Left ventricle myocardium inferior (tissue), 1 donor: ENCODE results near the gene GLG1. TPM values are rescaled to one million over a fixed set of nuclear protein-coding genes. Genes with fewer than 3 reads are reported as not detected.

Source experiments
- DNase-seq: peaks from one replicate; pipeline ENCODE4 v3.0.0-alpha.2; 2020
- H3K27ac ChIP-seq: fragments of 200-600 bp; replicated peaks from 2 replicates; pipeline ENCODE4 v1.8.0; 2021
- H3K27me3 ChIP-seq: fragments of 200-600 bp; 2 replicates; pipeline ENCODE4 v1.8.0; 2021; ENCODE audit warnings: low read depth
- H3K36me3 ChIP-seq: fragments of 200-600 bp; 2 replicates; pipeline ENCODE4 v1.8.0; 2021
- H3K4me1 ChIP-seq: fragments of 200-600 bp; 2 replicates; pipeline ENCODE4 v1.8.0; 2021
- H3K4me3 ChIP-seq: fragments of 200-600 bp; 2 replicates; pipeline ENCODE4 v1.8.0; 2021; ENCODE audit warnings: mild to moderate bottlenecking, moderate library complexity
- H3K9me3 ChIP-seq: fragments of 200-600 bp; replicated peaks from 2 replicates; pipeline ENCODE4 v1.8.0; 2021
- intact Hi-C: fragments of 100-400 bp; cut with micrococcal nuclease; formaldehyde crosslinking; loops from one replicate; pipeline ENCODE4 v1.11.0; 2022
- total RNA-seq: library from RNA; stranded (reverse); fragmentation: NEBNext Ultra II Directional; extraction: Animal tissue kit (Norgen Biotek cat#: 25700); gene quantifications from one replicate; pipeline ENCODE4 v1.2.1, GENCODE V29; 2021
- TF ChIP-seq, protein P1 (sequence below): fragments of 200-600 bp; IDR thresholded peaks from 2 replicates; pipeline ENCODE4 v1.8.0; 2021; ENCODE audit warnings: antibody characterized with exemption, mild to moderate bottlenecking, borderline replicate concordance
- donor health status: DM: no; HTN: yes; CAD: no; lungs with severe emphysema.

Gene GLG1
- total RNA-seq, 1 donor from 2014 or later: 72.7 TPM

DNA sequence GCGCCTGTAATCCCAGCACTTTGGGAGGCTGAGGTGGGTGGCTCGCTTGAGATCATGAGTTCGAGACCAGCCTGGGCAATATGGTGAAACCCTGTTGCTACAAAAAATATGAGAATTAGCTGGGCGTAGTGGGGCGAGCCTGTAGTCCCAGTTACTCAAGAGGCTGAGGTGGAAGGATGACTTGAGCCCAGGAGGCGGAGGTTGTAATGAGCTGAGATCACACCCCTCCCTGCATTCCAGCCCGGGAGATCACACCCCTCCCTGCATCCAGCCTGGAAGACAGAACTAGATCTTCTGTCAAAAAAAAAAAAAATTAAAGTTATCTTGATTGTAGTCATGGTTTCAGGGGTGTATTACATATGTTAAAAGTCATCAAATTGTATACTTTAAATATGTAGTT, 26.8 kb upstream of the GLG1 start:
- intact Hi-C loops: no loop called here
- no peak for DNase-seq
- H3K9me3 ChIP-seq: no peaks in the 10 kb centered on the region
- no peak overlapping the region for H3K4me3 ChIP-seq
- H3K36me3 ChIP-seq: peaks cover 96% of the 10 kb centered on the region
- no peaks in the 10 kb centered on the region for H3K27me3 ChIP-seq
- H3K4me1 ChIP-seq: no peaks in the 10 kb centered on the region
- TF ChIP-seq, protein P1, sequence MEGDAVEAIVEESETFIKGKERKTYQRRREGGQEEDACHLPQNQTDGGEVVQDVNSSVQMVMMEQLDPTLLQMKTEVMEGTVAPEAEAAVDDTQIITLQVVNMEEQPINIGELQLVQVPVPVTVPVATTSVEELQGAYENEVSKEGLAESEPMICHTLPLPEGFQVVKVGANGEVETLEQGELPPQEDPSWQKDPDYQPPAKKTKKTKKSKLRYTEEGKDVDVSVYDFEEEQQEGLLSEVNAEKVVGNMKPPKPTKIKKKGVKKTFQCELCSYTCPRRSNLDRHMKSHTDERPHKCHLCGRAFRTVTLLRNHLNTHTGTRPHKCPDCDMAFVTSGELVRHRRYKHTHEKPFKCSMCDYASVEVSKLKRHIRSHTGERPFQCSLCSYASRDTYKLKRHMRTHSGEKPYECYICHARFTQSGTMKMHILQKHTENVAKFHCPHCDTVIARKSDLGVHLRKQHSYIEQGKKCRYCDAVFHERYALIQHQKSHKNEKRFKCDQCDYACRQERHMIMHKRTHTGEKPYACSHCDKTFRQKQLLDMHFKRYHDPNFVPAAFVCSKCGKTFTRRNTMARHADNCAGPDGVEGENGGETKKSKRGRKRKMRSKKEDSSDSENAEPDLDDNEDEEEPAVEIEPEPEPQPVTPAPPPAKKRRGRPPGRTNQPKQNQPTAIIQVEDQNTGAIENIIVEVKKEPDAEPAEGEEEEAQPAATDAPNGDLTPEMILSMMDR: no peak
- H3K27ac ChIP-seq: no peak overlapping the region

DNA sequence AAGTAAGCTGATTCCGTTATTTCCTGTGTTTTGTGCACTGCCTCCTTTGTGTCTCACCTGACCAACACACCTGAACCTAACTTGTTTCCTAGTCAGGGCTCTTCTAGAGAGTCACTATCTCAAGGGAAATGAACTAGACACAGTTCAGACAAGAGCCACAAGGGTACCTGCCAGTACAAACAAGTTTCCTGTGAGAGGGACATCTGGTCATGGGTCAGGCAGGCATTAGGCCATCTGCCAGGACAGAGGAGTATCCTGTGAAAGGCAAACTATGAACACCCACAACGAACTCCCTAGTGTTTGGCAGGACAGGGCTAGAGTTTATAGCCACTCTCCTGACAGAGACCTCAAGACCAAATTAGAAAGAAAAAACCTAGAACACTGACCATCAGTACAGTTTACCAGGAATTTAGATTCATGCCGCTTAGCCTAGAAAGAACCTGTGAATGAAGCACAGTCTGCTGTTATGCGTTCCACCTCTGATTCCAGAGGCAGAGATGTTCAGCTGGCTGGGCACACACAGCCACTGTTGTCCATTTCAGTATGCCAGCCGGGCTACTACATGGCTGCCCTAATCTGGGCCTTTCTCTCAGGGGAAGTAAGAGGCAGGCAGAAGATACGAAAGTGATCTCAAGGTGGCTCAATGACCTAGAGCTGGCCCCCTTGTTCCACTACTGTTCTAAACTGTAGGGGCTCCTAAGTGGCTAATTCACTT, 20.7 kb upstream of the GLG1 start:
- Histone ChIP-seq H3K36me3 (peaks cover 95% of the 10 kb centered on the region), H3K27me3 (no peaks in the 10 kb centered on the region), H3K4me3 (no peak overlapping the region), H3K9me3 (no peaks in the 10 kb centered on the region), H3K4me1 (peaks cover 19% of the 10 kb centered on the region), H3K27ac (peak overlapping the region; percentile 24)
- intact Hi-C loops: no loop called here
- no peak for DNase-seq
- TF ChIP-seq, protein P1: no peak

DNA sequence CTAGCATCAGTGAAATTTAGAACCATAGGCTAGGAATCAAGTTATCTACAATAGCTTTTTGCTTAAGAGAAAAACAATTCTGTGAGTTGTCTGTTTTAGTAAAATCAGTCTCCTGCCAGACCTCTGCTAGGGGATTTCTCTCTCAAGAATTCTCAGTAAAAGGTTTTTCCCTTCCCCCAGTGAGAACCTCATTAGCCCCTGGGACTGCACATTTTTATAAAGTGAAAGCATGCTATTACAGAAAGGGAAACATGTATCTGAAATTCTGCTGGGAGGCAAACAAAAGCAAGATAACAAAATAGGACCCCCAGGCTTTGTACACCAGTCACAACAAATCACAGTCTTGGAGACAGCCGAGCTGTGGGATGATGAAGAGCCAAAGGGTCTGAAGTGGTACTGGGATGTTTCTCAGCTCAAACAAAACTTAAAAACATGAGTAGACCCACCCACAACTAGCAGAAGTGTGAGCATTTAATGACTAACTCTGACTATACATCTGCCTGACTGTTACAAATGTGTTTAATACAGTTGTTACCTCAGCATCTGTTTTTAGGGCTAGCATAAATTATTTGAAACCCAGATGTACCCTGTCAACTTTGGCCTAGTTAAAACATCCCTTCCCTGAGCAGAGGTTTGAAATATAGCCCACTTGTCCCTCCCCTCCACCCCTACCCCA, 20.0 kb upstream of the GLG1 start:
- H3K27me3 ChIP-seq: no peaks in the 10 kb centered on the region
- peaks cover 19% of the 10 kb centered on the region for H3K4me1 ChIP-seq
- peak overlapping the region; percentile 24 for H3K27ac ChIP-seq
- no peak overlapping the region for H3K4me3 ChIP-seq
- no peaks in the 10 kb centered on the region for H3K9me3 ChIP-seq
- no peak for DNase-seq
- peaks cover 95% of the 10 kb centered on the region for H3K36me3 ChIP-seq
- intact Hi-C loops: no loop called here
- TF ChIP-seq, protein P1: no peak

DNA sequence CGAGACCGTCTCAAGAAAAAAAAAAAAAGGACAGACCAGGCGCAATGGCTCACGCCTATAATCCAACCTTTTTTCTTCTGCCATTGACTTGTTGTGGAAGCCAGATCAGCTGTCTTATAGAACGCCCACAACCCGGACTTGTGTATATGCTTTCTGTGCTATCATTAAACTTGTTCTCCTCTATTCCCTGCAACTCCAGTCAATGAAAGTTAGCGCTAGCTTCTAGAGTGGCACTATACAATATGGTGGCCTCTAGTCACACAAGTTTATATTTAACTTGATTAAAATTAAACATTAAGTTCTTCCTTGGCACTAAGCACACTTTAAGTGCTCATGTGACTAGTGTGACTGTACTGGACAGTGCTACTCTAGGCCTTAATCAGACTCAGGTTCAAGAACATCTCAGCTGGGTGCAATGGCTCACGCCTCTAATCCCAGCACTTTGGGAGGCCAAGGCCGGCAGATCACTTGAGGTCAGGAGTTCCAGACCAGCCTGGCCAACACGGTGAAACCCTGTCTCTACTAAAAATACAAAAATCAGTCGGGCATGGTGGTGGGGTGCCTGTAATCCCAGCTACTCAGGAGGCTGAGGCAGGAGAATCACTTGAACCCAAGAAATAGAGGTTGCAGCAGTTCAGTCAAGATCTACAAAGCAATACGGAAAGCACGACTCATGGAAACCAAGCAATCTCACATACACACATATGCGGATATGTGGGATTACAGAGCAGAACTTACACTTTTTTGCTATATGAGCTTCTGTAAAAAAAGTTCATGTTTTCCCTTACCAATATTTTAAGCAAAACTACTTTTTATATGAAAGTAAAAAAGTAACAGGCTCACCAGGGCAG, 18.8 kb upstream of the GLG1 start:
- intact Hi-C loops: no loop called here
- Histone ChIP-seq H3K4me1 (peaks cover 19% of the 10 kb centered on the region), H3K4me3 (no peak overlapping the region), H3K27me3 (no peaks in the 10 kb centered on the region), H3K36me3 (peaks cover 91% of the 10 kb centered on the region), H3K27ac (no peak overlapping the region), H3K9me3 (no peaks in the 10 kb centered on the region)
- no peak for DNase-seq
- TF ChIP-seq, protein P1: no peak

DNA sequence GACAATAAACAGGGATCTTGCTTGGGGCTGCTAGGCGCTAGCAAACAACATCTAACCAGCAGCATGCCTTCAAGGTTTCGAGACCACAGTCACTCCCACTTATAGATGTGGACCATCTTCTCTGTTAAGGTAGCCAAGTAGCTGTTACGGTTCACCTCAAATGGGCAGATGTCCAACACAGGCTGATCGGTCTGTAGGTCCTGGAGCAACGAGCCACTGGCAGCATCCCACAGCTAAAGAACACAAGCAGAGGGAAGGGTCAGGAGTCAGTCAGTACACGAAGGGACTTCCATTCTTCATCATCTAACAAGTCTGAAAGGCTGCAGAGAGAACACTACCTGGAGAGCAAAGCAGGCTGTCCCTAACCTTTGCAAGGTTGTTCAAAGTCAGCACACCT, 16.9 kb upstream of the GLG1 start:
- no peaks in the 10 kb centered on the region for H3K27me3 ChIP-seq
- TF ChIP-seq, protein P1: no peak
- intact Hi-C loops: no loop called here
- H3K27ac ChIP-seq: no peak overlapping the region
- no peaks in the 10 kb centered on the region for H3K9me3 ChIP-seq
- peaks cover 19% of the 10 kb centered on the region for H3K4me1 ChIP-seq
- DNase-seq: no peak
- peaks cover 74% of the 10 kb centered on the region for H3K36me3 ChIP-seq
- no peak overlapping the region for H3K4me3 ChIP-seq
